GM19328 (cell line): ENCODE measurements around the gene MMP12.

Experiments
- ATAC-seq: cut with Tn5 transposase; IDR thresholded peaks from one replicate; pipeline ENCODE4 v1.9.1; 2021; ENCODE audit warnings: mild to moderate bottlenecking, moderate library complexity; ENCODE audit not compliant: unreplicated experiment

MMP12 gene

GRCh38 chr11:102850973-102851745 lies 23.6 kb downstream of the MMP12 start:
- no peak for ATAC-seq

- no peak for ATAC-seq
Measured at GRCh38 chr11:102849311-102849710, 25.5 kb downstream of the MMP12 start.

- ATAC-seq = no peak
Measured at GRCh38 chr11:102846292-102846691, 28.5 kb downstream of the MMP12 start.

GRCh38 chr11:102843489-102843888 lies 31.3 kb downstream of the MMP12 start, which contains the start of gene MMP3:
TSS of gene MMP3 (minus strand) at chr11:102843609. CDS start at chr11:102843546, 63 bp downstream.
- ATAC-seq = no peak

GRCh38 chr11:102842930-102843329 lies 31.9 kb downstream of the MMP12 start:
- no peak for ATAC-seq

GRCh38 chr11:102840018-102840417 lies 34.8 kb downstream of the MMP12 start:
- ATAC-seq = no peak

- no peak for ATAC-seq
Measured at GRCh38 chr11:102837646-102838045, 37.1 kb downstream of the MMP12 start.

- no peak for ATAC-seq
Measured at GRCh38 chr11:102837156-102837555, 37.6 kb downstream of the MMP12 start.

- ATAC-seq = no peak
Measured at GRCh38 chr11:102836290-102836875, 38.4 kb downstream of the MMP12 start.

GRCh38 chr11:102833731-102834130 lies 41.1 kb downstream of the MMP12 start:
- no peak for ATAC-seq

GRCh38 chr11:102832612-102833011 lies 42.2 kb downstream of the MMP12 start:
- no peak for ATAC-seq

GRCh38 chr11:102831489-102832440 lies 43.0 kb downstream of the MMP12 start:
- ATAC-seq = no peak

- no peak for ATAC-seq
Measured at GRCh38 chr11:102831128-102831488, 43.7 kb downstream of the MMP12 start.

- ATAC-seq = no peak
Measured at GRCh38 chr11:102830001-102830727, 44.6 kb downstream of the MMP12 start.

- ATAC-seq = no peak
Measured at GRCh38 chr11:102829316-102830000, 45.3 kb downstream of the MMP12 start.

- no peak for ATAC-seq
Measured at GRCh38 chr11:102824556-102824955, 50.2 kb downstream of the MMP12 start.

- ATAC-seq = no peak
Measured at GRCh38 chr11:102819491-102819890, 55.3 kb downstream of the MMP12 start.

GRCh38 chr11:102813484-102813883 lies 61.3 kb downstream of the MMP12 start:
- no peak for ATAC-seq
